HCT116 (cell line): ENCODE measurements around the gene SIT1. TPM values are rescaled to one million over a fixed set of nuclear protein-coding genes. Genes with fewer than 3 reads are reported as not detected.

ENCODE experiments used
- ATAC-seq: fragments of 200-7000 bp; cut with Tn5 transposase; 2 replicates; pipeline ENCODE4 v1.9.1; 2020; ENCODE audit warnings: mild to moderate bottlenecking, moderate library complexity
- BruUV-seq: library from RNA; stranded (reverse); fragments of 400-500 nt; replicated peaks from 2 replicates; lab custom pipeline; 2021; lab: Mats Ljungman, UMichigan
- CTCF ChIA-PET: fragments of 300-600 bp; sonication (Branson Sonifier 250); formaldehyde crosslinking; loops from one replicate; lab custom pipeline; 2021; ENCODE audit warnings: antibody characterized with exemption; lab: Charles Lee
- POLR2A ChIA-PET: fragments of 300-600, 350-600 bp; sonication (Branson Sonifier 250); formaldehyde crosslinking; loops from one replicate; lab custom pipeline; 2021; ENCODE audit warnings: antibody characterized with exemption; lab: Charles Lee
- RAD21 ChIA-PET, 2 experiments: fragments of 300-600 bp; sonication (Branson Sonifier 250); formaldehyde crosslinking; loops; one replicate each; lab custom pipeline; 2023; ENCODE audit warnings: low total read pairs in 2 of 2; ENCODE audit not compliant: uncharacterized antibody in 2 of 2, unreplicated experiment in 2 of 2, low non-redundant PET in 1 of 2; lab: Charles Lee
- DNase-seq: peaks from one replicate; pipeline ENCODE4 v3.0.0-alpha.2; 2010; ENCODE audit warnings: low read depth, low spot score
- H2AFZ ChIP-seq: fragments of 200-600 bp; shearing (Covaris generic), sonication (generic); 2 replicates; pipeline ENCODE4 v1.6.1; 2017; ENCODE audit warnings: low read depth, mixed run types, mixed read lengths, antibody characterized with exemption, low read length; ENCODE audit not compliant: poor library complexity, severe bottlenecking
- H3K27ac ChIP-seq: 2 replicates; pipeline ENCODE4 v1.5.1; 2012; ENCODE audit warnings: low read depth, low read length
- H3K27me3 ChIP-seq: fragments of 200-600 bp; sonication (generic); 2 replicates; pipeline ENCODE4 v1.6.1; 2016; ENCODE audit warnings: mixed run types, low read length, mixed read lengths; ENCODE audit not compliant: insufficient read depth
- H3K36me3 ChIP-seq, 2 experiments: fragments of 200-500 bp in 1 of 2; fragments of 200-600 bp in 1 of 2; sonication (Bioruptor generic) in 1 of 2; sonication (generic) in 1 of 2; 2 replicates each; pipeline versions ENCODE4 v1.5.1 to v1.6.1; 2014 to 2016; ENCODE audit warnings: low read length in 2 of 2, inconsistent platforms in 1 of 2, mixed read lengths in 1 of 2, mixed run types in 1 of 2; ENCODE audit not compliant: insufficient read depth in 2 of 2, control insufficient read depth in 1 of 2
- H3K4me1 ChIP-seq, 2 experiments: fragments of 200-600 bp in 1 of 2; sonication (generic) in 1 of 2; 2 replicates each; pipeline versions ENCODE4 v1.5.1 to v1.6.1; 2012 to 2017; ENCODE audit warnings: low read length in 2 of 2, inconsistent platforms in 1 of 2, mild to moderate bottlenecking in 1 of 2, mixed read lengths in 1 of 2, mixed run types in 1 of 2, moderate library complexity in 1 of 2; ENCODE audit not compliant: insufficient read depth in 2 of 2, control insufficient read depth in 1 of 2
- H3K4me2 ChIP-seq: fragments of 200-600 bp; sonication (generic); 2 replicates; pipeline ENCODE4 v1.6.1; 2017; ENCODE audit warnings: mixed run types, low read length, mixed read lengths
- H3K4me3 ChIP-seq, 2 experiments: fragments of 200-600 bp in 1 of 2; sonication (generic) in 1 of 2; replicated peaks in 1 of 2; 2 replicates each; pipeline ENCODE4 v1.5.1; 2011 to 2016; ENCODE audit warnings: low read length in 2 of 2, control low read depth in 1 of 2, low read depth in 1 of 2, mild to moderate bottlenecking in 1 of 2, mixed read lengths in 1 of 2, mixed run types in 1 of 2
- H3K79me2 ChIP-seq: fragments of 200-600 bp; sonication (generic); 2 replicates; pipeline ENCODE4 v1.6.1; 2017; ENCODE audit warnings: mild to moderate bottlenecking, mixed run types, low read length, moderate library complexity, mixed read lengths; ENCODE audit not compliant: insufficient read depth
- H3K9ac ChIP-seq: fragments of 200-600 bp; sonication (generic); 2 replicates; pipeline ENCODE4 v1.6.1; 2016; ENCODE audit warnings: low read length, mixed read lengths
- H3K9me2 ChIP-seq: fragments of 200-600 bp; sonication (generic), shearing (Covaris generic); 2 replicates; pipeline ENCODE4 v1.6.1; 2017; ENCODE audit warnings: mixed run types, mild to moderate bottlenecking, moderate library complexity; ENCODE audit not compliant: insufficient read depth
- H3K9me3 ChIP-seq, 2 experiments: fragments of 200-500 bp in 1 of 2; fragments of 200-600 bp in 1 of 2; sonication (Bioruptor generic) in 1 of 2; sonication (generic) in 1 of 2; 2 replicates each; pipeline ENCODE4 v1.6.1; 2014 to 2017; ENCODE audit warnings: low read length in 2 of 2, mixed read lengths in 2 of 2, inconsistent platforms in 1 of 2, low read depth in 1 of 2, mild to moderate bottlenecking in 1 of 2, mixed run types in 1 of 2, moderate library complexity in 1 of 2; ENCODE audit not compliant: control insufficient read depth in 1 of 2, insufficient read depth in 1 of 2
- H4K20me1 ChIP-seq: fragments of 200-600 bp; sonication (generic), shearing (Covaris generic); 2 replicates; pipeline ENCODE4 v1.6.1; 2017; ENCODE audit warnings: mixed run types, mild to moderate bottlenecking, moderate library complexity; ENCODE audit not compliant: insufficient read depth
- ATF3 ChIP-seq: IDR thresholded peaks from 2 replicates; pipeline ENCODE4 v1.6.1; 2012
- CBX3 ChIP-seq: IDR thresholded peaks from 2 replicates; pipeline ENCODE4 v1.6.1; 2012; ENCODE audit warnings: low read depth
- CEBPB ChIP-seq: IDR thresholded peaks from 2 replicates; pipeline ENCODE4 v1.6.1; 2012; ENCODE audit warnings: low read depth
- EGR1 ChIP-seq: IDR thresholded peaks from 2 replicates; pipeline ENCODE4 v1.6.1; 2012; ENCODE audit warnings: low read depth
- ELF1 ChIP-seq: IDR thresholded peaks from 2 replicates; pipeline ENCODE4 v1.6.1; 2012; ENCODE audit warnings: low read depth, borderline replicate concordance
- EZH2 ChIP-seq: fragments of 200-600 bp; sonication (generic); IDR thresholded peaks from 2 replicates; pipeline ENCODE4 v1.6.1; 2017; ENCODE audit warnings: antibody characterized with exemption, mixed run types
- FOSL1 ChIP-seq: IDR thresholded peaks from 2 replicates; pipeline ENCODE4 v1.6.1; 2012; ENCODE audit warnings: low read depth
- JUND ChIP-seq: IDR thresholded peaks from 2 replicates; pipeline ENCODE4 v1.6.1; 2012
- POLR2A ChIP-seq: IDR thresholded peaks from 2 replicates; pipeline ENCODE4 v1.7.0; 2011; ENCODE audit warnings: borderline replicate concordance; ENCODE audit not compliant: insufficient read depth, insufficient read length; ENCODE audit errors: extremely low read depth
- POLR2AphosphoS5 ChIP-seq: IDR thresholded peaks from 2 replicates; pipeline ENCODE4 v1.6.1; 2011; ENCODE audit warnings: mild to moderate bottlenecking, low read depth, low read length, moderate library complexity
- RAD21 ChIP-seq: IDR thresholded peaks from 2 replicates; pipeline ENCODE4 v1.6.1; 2012; ENCODE audit warnings: low read depth, mild to moderate bottlenecking
- SIN3A ChIP-seq: IDR thresholded peaks from 2 replicates; pipeline ENCODE4 v1.6.1; 2012; ENCODE audit warnings: low read depth
- SP1 ChIP-seq: IDR thresholded peaks from 2 replicates; pipeline ENCODE4 v1.6.1; 2012; ENCODE audit warnings: low read depth
- SRF ChIP-seq: IDR thresholded peaks from 2 replicates; pipeline ENCODE4 v1.6.1; 2012; ENCODE audit warnings: low read depth
- TCF7L2 ChIP-seq: IDR thresholded peaks from 2 replicates; pipeline ENCODE4 v1.7.0; 2011; ENCODE audit warnings: borderline replicate concordance, inconsistent platforms; ENCODE audit not compliant: insufficient read depth, insufficient read length; ENCODE audit errors: extremely low read depth
- YY1 ChIP-seq: IDR thresholded peaks from 2 replicates; pipeline ENCODE4 v1.6.1; 2011; ENCODE audit warnings: low read length, low read depth, moderate library complexity, mild to moderate bottlenecking; ENCODE audit not compliant: insufficient replicate concordance; ENCODE audit errors: extremely low read depth
- ZBTB33 ChIP-seq: IDR thresholded peaks from 2 replicates; pipeline ENCODE4 v1.6.1; 2011; ENCODE audit warnings: mild to moderate bottlenecking, low read length, moderate library complexity; ENCODE audit not compliant: insufficient replicate concordance; ENCODE audit errors: extremely low read depth
- ZFX ChIP-seq: fragments of 450-650 bp; IDR thresholded peaks from 2 replicates; pipeline ENCODE4 v1.6.1; 2017
- ZNF274 ChIP-seq: fragments of 200-500 bp; sonication (Bioruptor generic); IDR thresholded peaks from 2 replicates; pipeline ENCODE4 v1.6.1; 2014; ENCODE audit warnings: mild to moderate bottlenecking, low read depth, low read length, inconsistent platforms
- intact Hi-C: fragments of 100-400 bp; cut with micrococcal nuclease; formaldehyde crosslinking; loops from 2 replicates; pipeline ENCODE4 v1.10.0; 2022
- total RNA-seq: library from RNA; stranded (reverse); gene quantifications from one replicate; pipeline ENCODE4 v1.2.1, GENCODE V29; 2021; ENCODE audit not compliant: unreplicated experiment
- TF ChIP-seq, protein P1 (sequence below), 3 experiments: fragments of 200-600 bp in 1 of 3; sonication (generic) in 1 of 3; IDR thresholded peaks in 2 of 3; conservative IDR thresholded peaks in 1 of 3; 2 replicates each; pipeline ENCODE4 v1.5.1; 2012 to 2017; ENCODE audit warnings: low read depth in 2 of 3, low read length in 2 of 3, antibody characterized with exemption in 1 of 3, borderline replicate concordance in 1 of 3, control low read depth in 1 of 3, mild to moderate bottlenecking in 1 of 3, mixed read lengths in 1 of 3, mixed run types in 1 of 3, moderate library complexity in 1 of 3; ENCODE audit not compliant: insufficient read depth in 1 of 3
- TF ChIP-seq, protein P2 (sequence below): IDR thresholded peaks from 2 replicates; pipeline ENCODE4 v1.6.1; 2012

SIT1 gene
- total RNA-seq, 1 experiment from 2014 or later, result not detected

GRCh38 chr9:35656831-35657545 is 6.3 kb upstream of the SIT1 start (continued):
- TF ChIP-seq ZNF274 (no peak), ELF1 (no peak), ZFX (no peak)

GRCh38 chr9:35656348-35656747 is 5.6 kb upstream of the SIT1 start:
- Histone ChIP-seq H3K4me3 (no peak overlapping the region), H3K27ac (no peak overlapping the region), H3K36me3 (peaks cover 2 to 10% of the 10 kb centered on the region in 2 experiments; a peak in 2 of 4 replicates), H3K9me3 (no peaks in the 10 kb centered on the region), H3K79me2 (no peaks in the 10 kb centered on the region), H2AFZ (no peak overlapping the region), H3K9me2 (no peaks in the 10 kb centered on the region), H3K9ac (no peak overlapping the region), H4K20me1 (no peaks in the 10 kb centered on the region), H3K4me1 (peaks cover 10 to 39% of the 10 kb centered on the region in 2 experiments; a peak in 3 of 4 replicates), H3K27me3 (no peaks in the 10 kb centered on the region), H3K4me2 (no peak overlapping the region)
- ATAC-seq (no peak), DNase-seq (no peak)
- intact Hi-C loops, result loop anchor here (2.0 to 10.0 kb wide), 3 partner anchors 34 to 542 kb away; partner anchors contain the start of genes ATOSB and TESK1
- TF ChIP-seq CBX3 (no peak), EZH2 (no peak), TCF7L2 (no peak), RAD21 (no peak), POLR2A (no peak), SP1 (no peak), SIN3A (no peak), ZNF274 (no peak), CEBPB (no peak), ELF1 (no peak), ATF3 (no peak), SRF (no peak), POLR2AphosphoS5 (no peak), ZBTB33 (no peak), FOSL1 (no peak), JUND (no peak), EGR1 (no peak), YY1 (no peak)
- TF ChIP-seq, protein P1, sequence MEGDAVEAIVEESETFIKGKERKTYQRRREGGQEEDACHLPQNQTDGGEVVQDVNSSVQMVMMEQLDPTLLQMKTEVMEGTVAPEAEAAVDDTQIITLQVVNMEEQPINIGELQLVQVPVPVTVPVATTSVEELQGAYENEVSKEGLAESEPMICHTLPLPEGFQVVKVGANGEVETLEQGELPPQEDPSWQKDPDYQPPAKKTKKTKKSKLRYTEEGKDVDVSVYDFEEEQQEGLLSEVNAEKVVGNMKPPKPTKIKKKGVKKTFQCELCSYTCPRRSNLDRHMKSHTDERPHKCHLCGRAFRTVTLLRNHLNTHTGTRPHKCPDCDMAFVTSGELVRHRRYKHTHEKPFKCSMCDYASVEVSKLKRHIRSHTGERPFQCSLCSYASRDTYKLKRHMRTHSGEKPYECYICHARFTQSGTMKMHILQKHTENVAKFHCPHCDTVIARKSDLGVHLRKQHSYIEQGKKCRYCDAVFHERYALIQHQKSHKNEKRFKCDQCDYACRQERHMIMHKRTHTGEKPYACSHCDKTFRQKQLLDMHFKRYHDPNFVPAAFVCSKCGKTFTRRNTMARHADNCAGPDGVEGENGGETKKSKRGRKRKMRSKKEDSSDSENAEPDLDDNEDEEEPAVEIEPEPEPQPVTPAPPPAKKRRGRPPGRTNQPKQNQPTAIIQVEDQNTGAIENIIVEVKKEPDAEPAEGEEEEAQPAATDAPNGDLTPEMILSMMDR (IDR thresholded peaks at IDR 0.05 in 2 of 3, conservative IDR thresholded peaks at IDR 0.05 in 1 of 3; ENCODE audit: borderline replicate concordance in 1 of 3, insufficient read depth in 1 of 3, low read depth in 2 of 3, low read length in 2 of 3), result no peak
- TF ChIP-seq, protein P2, sequence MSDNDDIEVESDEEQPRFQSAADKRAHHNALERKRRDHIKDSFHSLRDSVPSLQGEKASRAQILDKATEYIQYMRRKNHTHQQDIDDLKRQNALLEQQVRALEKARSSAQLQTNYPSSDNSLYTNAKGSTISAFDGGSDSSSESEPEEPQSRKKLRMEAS, result no peak
- RAD21 ChIA-PET, result no interaction called here
- POLR2A ChIA-PET, result interaction anchor here (0.6 kb wide), 1 partner anchor 576 kb away, joined by 5 read pairs; the partner anchor contains the start of gene FANCG
- CTCF ChIA-PET, result interaction anchor here (1.4 to 2.6 kb wide), 2 partner anchors 9 to 79 kb away, joined by 4 to 12 read pairs; no protein-coding TSS in a partner anchor
- no TSS peak for BruUV-seq
